Measurements from ENCODE around the gene HOXC5.
"Not testable (repeated sequence)": the region's sequence is repeated elsewhere in the genome, so short reads cannot be mapped to it uniquely, and the experiment has no call there.

The HOXC5 gene

DNA sequence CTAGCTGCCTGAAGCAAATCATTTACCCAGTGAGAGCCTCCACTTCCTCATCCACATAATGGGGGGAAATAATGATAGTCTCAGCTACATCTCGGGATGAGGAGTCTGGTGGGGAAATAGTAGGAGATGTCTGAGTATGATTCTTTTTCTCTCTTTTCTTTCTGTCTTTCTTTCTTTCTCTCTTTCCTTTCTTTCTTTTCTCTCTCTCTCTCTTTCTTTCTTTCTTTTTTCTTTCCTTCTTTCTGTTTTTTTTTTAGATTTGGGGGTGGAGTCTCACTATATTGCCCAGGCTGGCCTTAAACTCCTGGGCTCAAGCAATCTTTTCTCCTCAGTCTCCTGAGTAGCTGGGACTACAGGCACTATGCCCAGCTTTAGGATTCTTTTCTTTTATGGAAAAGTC lies 33.6 kb downstream of the HOXC5 start:
- DNase-seq (ENCODE audit: low read depth in 2 of 2), result no peak

DNA sequence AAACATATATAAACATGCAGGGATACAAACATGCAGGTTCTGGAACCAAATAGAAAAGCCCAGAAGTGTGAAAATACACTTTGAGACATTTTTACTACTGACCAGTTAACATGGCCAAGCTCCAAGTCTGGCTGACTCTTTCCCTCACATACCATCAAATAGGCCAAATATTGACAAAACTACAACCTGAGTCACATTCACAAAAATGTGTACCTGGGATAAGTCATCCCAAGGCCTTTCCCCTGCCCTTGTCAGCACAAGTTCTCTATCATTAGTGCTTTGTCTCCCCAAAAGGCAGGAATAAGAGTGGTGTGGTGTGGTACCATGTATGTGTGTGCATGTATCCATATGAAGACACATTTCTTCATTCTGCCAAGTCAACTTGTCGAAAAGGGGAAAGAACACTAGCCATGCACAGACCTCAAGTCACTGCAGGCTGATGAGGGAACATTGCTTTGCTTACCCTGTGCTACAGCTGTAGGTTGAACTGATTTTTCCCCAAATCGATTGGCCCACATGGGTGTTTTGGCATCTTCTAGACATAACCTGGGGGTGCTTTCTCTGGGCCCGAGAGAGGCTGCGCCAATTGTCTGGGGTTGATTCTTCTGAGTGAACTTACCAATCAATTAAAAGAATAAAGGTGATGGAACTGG lies 35.7 kb downstream of the HOXC5 start:
- DNase-seq (ENCODE audit: low read depth in 2 of 2), result no peak

DNA sequence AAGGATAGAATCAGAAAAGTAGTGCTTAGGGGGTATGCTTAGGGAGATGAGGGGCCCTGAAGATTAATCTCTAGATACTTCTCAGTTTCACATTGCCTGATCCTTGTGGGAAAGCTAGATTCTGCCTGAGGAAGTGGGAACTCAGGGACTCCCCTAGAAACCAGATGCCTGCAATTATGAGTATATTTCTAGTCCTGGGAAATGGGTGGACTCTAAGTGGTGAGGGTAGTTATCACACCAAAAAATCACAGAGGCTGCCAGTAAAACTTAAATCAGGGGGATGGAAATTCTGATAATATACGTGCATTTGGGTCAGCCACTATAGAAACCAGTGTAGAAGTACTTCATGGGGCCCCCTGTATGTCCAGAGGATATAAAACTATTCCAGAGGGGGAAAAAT lies 39.1 kb downstream of the HOXC5 start:
- DNase-seq (ENCODE audit: low read depth in 2 of 2), result no peak

DNA sequence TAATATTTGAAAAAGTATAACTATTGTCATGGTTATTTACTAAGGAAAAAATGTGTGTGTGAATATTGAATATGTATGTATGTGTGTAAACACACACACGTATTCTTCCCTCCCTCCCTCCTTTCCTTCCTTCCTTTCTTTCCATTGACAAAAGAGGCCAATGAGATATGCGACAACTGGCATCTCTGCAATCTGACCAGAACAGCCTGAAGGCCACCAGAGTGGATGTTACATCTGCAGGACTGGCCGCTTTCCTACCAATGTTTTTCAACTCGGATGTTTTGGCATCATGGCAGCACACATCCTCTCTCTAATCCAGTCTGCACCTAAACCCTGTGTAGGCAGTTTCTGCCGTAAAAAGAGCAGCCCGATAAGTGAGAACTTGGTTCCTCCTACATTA lies 41.5 kb downstream of the HOXC5 start:
- no peak for DNase-seq (ENCODE audit: low read depth in 2 of 2)

DNA sequence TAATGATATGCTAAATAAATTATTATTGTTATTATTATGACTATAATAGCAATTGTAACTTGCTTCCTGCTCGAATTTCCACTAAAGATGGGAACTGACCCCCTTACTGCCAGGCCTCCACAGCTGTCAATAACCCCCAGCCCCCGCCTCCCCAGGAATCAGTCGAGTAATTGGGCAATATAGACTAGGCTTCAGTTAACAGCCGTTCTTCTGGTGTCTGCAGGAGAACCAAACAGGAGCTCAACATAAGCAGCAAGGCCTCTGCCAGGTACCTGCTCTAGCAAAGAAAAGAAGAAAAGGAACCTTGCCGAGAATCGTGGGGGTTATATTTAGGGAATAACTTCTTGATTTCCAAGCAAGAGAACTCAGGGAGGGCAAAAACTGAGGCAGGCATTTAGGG lies 42.6 kb downstream of the HOXC5 start:
- no peak for DNase-seq (ENCODE audit: low read depth in 2 of 2)

DNA sequence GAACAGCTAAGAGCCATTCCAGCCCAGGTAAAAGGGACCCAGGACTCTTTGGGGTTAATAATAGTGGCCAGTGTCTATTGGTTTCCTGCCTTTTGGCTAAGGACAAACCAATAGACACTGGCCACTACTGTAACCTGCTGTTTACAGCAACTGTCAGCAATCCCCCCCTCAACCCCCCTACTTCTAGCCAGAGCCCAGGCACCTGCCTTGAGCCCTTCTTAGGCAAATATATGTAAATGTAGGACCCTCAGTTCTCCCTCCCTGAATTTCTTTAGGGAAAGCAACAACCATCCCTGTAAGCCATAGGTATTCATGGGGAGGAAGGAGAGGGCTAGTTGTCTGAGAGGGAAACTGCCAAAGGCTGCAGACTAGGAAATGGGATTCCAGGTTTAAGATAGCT lies 43.1 kb downstream of the HOXC5 start:
- no peak for DNase-seq (ENCODE audit: low read depth in 2 of 2)

DNA sequence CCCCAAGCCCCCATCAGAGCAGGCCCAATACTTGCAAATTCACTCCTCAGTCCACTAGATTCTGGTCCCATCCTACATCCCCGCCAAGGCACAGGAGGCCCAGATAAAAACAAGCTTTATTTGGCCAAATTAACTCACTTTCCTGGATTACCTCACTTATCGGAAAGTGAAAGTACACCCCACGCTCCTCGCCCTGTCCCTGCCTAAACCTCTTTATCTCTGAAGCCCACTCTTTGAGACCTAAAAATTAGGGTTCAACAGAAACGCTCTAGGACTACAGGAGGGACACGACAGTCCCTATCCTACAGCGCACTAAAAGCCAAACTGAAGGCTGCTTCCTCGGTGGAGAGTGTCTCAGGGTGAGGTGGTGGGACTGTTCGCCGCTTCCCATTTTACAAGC lies 45.0 kb downstream of the HOXC5 start:
- DNase-seq (ENCODE audit: low read depth in 2 of 2), result not testable (repeated sequence)

DNA sequence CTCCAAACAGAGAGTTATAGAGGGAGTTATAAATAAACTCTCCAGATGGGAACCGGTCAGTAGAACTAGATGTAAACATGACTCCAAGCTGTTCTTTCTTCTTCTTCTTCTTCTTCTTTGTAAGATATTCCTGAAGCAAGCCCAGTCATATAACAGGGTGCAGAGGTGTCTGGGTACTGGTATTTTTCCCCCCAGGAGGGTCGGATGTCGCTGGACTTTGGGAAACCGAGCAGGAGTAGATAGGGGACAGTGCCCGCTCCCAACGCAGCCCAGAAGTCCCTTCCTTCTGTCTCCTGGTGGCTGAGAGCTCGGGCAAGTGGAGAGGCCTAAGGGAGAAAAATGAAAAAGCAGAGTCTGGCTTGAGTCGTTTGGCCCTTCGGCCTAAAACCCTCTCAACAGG lies 46.3 kb downstream of the HOXC5 start:
- DNase-seq (ENCODE audit: low read depth in 2 of 2), result not testable (repeated sequence)

DNA sequence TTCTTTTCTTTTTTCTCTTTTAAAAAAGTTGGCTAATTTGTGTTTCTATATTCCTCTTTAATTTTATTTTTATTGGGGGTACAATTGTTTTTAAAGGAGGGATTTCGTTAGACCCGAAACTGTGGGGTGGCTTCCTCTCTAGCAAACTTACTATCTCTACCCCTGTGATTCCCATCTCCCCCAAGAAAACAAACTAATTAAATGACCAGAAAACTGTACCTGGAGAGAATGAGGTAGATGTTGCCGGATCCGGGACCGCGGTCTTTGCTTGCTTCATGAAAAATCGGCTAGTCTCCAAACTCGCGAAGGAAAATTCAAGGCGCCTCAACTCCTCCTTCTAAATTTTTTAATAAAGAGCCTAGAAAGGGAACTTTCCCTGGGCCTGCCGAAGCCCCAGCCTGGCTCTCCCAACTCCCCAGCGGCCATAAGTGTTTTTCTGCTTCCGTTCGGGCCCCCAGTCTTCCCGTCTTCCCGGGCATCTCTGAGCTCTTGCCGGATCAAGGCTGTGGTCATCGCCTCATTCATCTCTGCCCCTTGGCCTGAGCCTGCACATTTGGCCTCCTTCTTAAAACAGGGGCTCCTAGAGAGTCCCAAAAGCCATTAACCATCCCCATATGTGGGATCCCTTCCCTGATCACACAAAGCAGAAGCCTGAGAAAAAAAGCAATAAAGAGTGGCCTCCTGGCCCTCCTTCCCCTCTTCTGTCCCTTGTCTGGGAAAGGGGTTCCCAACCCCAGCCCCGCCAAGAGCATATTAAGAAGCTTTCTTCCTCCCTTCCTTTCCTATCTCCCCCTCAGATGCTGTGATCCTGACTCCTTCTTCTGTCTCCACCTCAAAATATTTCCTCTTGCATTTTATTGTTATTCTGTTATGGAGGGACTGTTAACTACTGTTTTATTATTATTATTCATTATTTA lies 47.4 kb downstream of the HOXC5 start:
- DNase-seq (ENCODE audit: low read depth in 2 of 2), result not testable (repeated sequence)

DNA sequence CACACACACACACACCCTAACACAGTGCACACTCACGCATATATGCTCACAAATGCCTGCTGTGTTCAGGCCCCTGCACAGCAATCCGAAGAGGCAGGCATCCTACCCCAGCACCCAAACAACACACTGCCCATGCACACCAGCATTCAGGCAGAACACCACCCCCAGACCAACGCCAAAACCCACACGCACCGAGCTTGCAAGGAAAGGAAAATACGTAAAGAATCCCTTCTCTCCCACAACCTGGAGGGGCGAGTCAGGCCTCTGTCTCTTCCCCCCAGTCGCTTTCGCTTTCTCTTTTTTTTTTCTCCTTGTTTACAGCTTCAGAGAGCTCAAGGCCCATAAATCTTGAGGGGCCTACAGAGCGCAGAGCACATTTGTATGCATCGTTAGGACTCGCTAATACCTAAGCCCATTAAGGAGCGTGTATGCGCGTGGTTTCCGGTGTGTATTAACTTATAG lies 48.2 kb downstream of the HOXC5 start:
- not testable (repeated sequence) for DNase-seq (ENCODE audit: low read depth in 2 of 2)

DNA sequence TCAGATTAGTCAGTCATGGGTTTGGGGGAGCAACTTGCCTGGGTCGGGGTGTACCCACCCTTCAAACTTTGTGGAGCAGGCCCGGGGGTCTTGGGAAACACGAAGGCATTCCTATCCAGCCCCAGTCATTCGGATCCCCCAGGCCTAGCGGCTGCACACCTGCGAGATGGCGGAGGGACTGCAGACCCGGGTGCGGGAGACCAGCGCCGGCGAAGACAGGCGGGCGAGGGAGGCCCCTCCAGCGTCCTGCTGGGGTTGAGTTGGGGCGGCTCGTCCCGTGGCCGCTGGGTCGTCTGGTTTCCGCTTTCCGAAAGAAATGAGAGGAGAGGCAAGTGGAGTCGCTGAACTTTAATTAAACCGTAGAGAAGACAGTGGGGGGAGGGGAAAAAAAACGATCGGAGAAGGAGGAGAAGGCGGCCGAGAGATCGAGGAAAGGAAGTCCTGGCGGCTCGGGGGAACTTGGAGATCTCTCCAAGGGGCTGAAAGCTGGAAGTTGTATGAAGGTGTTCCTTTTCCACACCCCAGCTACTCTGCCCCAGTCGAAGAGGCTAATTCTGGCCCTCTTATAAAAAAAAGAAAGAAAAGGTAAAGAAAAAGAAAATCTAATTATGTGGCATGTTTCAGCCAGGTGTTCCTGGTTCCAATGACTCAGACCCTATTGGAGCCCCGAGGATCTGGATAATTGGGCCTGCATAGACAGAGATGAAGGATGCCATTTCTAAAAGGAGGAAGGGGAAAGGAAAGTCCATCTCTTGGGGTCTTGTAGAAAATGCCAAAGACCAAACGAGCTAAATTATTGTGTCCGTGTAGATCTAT lies 48.9 kb downstream of the HOXC5 start:
- not testable (repeated sequence) for DNase-seq (ENCODE audit: low read depth in 2 of 2)

DNA sequence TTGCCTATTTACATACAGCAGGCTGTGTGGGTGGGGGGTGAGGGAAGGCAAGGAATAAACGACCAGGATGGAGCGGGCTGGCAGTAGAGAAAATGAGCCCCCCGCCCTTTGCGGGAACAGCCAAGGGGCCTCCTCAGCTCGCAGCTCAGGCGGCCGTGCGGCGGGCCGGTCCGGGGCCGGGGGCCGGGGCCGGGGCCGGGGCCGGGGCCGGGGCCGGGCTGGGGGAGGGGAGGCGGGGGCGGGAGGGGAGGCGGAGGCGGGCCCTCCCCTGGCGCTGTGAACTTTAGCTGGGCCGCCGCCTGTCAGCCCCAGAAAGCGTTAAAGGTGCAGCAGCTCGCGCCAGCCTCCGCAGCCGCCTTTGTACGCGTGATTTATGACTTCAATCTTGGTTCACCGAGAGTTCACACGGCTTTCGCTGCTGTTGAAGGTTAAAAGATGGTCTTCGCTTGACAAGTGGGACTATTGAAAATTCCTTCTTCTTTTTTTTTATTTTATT lies 49.6 kb downstream of the HOXC5 start:
- DNase-seq (ENCODE audit: low read depth in 2 of 2), result peak; percentile 7 to 16
